UCSD-AML1 (cell line): ENCODE data around the gene SLC25A43.
"Not testable (repeated sequence)": the region's sequence is repeated elsewhere in the genome, so short reads cannot be mapped to it uniquely, and the experiment has no call there.

ENCODE experiments used
- DNase-seq: peaks from one replicate; lab custom pipeline; 2025; ENCODE audit not compliant: unreplicated experiment; lab: John Stamatoyannopoulos, UW

SLC25A43 gene

DNA sequence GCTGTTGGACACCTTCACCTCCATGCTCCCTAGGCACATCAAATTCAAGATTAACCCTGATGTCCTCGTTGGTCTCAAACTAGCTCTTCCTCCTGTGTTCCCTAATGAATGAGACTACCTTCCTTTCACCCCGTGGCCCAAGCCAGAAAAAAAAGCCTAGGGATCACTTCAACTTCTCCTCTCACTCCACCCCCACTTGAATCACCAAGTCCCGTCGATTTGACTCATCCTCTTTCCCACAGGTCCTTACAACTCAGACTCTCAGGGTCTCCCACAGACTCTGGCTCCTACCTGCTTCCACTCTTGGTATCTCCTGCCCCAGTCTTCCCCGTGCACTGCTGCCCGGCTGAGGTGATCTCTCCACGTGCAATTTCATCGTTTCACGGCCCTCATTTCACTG is 8.5 kb downstream of the SLC25A43 start:
- DNase-seq, result no peak

- no peak for DNase-seq
Observed at GRCh38 chrX:119410027-119410819, 11.1 kb downstream of the SLC25A43 start.

GRCh38 chrX:119410854-119411253 is 11.7 kb downstream of the SLC25A43 start:
- DNase-seq, result no peak

- no peak for DNase-seq
Observed at GRCh38 chrX:119411959-119412358, 12.8 kb downstream of the SLC25A43 start.

DNA sequence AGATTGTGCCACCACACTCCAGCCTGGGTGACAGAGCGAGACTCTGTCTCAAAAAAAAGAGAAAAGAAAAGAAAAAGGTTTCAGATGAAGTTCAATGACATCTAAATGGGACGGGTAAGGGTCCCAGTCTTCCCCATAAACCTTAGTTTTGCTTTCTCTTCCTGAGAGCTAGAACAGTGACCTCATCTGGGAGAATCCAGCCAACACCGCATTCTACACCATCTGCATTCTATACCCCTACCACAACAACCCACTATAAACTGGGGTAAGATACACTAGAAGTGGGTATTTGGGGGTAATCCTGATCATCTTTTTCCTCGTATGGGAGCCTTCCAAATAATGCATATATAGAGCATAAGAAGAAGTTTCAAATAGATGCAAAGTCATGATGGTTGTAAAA is 18.2 kb downstream of the SLC25A43 start:
- DNase-seq, result no peak

DNA sequence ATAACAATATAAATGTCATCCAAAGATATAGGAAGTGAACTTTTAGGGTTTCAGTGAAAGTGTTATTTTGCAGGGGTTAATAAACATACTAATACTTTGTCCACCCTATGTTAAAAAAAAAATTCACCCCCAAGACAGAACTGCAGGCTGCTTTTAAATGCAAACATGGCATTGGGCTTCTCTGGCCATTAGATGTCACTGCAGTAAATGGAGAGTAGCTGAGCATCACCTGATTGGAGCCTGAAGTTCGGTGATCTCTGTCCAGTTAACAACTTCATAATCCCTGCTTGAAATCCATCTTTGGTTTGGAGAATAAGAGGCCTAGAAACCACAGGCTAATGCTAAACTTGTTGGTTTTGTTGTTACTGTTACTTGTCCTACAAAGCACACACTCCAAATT is 18.7 kb downstream of the SLC25A43 start:
- DNase-seq, result no peak

- no peak for DNase-seq
Observed at GRCh38 chrX:119419146-119419545, 20.0 kb downstream of the SLC25A43 start.

DNA sequence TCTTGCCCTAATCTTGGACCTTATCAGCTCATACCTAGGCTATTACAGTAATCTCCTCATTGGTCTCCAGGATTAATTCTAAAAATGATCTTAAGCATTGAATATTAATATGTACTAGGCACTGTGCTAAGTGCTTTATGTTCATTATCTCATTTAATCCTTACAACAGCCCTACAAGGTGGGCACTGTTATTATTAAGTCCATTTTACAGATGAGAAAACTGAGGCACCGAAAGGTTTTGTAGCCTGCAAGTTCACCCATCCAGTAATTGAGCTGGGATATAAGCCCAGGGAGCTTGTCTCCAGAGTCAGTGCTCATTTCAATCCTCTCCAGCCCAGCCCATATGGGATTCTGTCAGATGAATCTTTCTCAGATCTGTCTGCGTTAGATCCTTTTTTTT is 20.8 kb downstream of the SLC25A43 start:
- no peak for DNase-seq

GRCh38 chrX:119421016-119421705 is 22.0 kb downstream of the SLC25A43 start:
- DNase-seq, result no peak

DNA sequence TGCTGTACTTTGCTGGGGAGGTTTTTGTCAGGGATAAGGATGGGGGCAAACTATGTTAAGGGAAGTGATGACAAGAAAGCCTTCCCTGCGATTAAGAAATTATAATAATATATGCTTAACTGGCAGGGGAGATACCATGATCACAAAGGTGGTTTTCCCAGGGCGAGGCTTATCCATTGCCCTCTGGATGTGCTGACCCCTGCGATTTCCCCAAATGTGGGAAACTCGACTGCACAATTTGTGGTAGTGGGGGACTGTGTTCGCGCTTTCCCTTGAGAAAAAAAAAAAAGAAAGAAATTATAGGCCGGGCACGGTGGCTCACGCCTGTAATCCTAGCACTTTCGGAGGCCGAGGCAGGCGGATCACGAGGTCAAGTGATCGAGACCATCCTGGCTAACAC is 24.5 kb downstream of the SLC25A43 start:
- DNase-seq, result no peak

DNA sequence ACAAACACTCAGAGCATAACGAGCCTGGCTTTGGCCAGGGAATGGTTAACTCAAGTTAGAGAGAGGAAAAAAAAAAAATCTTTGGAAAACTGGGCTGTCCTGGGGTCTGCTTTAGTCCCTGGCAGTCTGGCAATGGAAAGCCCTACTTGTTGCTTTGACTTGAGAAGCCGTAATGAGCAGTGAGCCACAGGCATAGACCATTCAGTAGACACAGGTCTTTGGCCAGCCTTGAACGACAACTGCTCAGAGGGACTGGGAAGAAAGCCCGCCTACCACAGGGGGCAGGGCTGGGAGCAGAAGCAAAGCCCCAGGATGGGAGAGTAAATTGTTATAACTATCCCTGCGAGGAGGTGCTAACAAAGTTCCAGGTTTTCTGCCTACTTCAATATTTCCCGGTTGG is 25.9 kb downstream of the SLC25A43 start:
- DNase-seq, result no peak

- peak; percentile 61 for DNase-seq
Observed at GRCh38 chrX:119427024-119427794, 28.1 kb downstream of the SLC25A43 start.

- no peak for DNase-seq
Observed at GRCh38 chrX:119427795-119428185, 28.7 kb downstream of the SLC25A43 start.

DNA sequence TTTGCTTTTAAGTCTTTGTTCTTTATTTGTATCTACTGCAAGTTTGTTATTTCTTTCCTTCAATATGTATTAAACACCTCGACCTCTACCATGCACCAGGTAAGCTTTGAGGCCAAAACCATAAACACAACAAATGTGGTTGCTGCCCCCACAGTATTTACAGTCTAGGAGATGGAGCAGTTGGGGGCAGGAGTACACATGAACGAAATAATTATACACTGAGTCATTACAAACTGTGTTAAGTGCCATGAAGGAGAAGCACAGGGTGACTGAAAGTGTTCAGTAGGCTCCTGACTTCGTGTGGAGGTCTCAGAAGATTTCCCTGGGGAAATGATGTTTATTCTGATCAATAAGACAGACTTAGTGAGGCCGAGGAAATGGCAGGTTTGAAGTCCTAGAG is 30.3 kb downstream of the SLC25A43 start:
- no peak for DNase-seq

GRCh38 chrX:119441295-119441694 is 42.2 kb downstream of the SLC25A43 start:
- not testable (repeated sequence) for DNase-seq

- DNase-seq, result no peak
Observed at GRCh38 chrX:119442286-119442685, 43.1 kb downstream of the SLC25A43 start.

- DNase-seq, result no peak
Observed at GRCh38 chrX:119453202-119453601, 54.1 kb downstream of the SLC25A43 start.

- no peak for DNase-seq
Observed at GRCh38 chrX:119455264-119455663, 56.1 kb downstream of the SLC25A43 start.

DNA sequence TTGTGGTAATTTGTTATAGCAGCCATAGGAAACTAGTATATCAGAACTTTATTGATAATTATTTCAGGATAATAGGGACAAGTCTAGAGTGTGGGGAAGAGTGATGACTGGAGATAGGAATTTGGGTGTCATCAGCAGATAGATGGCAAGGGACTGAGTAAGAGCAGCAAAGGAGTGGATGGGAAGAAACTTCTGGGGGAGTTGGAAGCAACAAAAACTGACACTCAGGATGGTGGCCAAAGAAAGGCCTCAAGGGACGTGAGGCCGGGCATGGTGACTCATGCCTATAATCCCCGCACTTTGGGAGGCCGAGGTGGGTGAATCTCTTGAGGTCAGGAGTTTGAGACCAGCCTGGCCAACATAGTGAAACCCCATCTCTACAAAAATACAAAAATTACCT is 60.0 kb downstream of the SLC25A43 start:
- no peak for DNase-seq

DNA sequence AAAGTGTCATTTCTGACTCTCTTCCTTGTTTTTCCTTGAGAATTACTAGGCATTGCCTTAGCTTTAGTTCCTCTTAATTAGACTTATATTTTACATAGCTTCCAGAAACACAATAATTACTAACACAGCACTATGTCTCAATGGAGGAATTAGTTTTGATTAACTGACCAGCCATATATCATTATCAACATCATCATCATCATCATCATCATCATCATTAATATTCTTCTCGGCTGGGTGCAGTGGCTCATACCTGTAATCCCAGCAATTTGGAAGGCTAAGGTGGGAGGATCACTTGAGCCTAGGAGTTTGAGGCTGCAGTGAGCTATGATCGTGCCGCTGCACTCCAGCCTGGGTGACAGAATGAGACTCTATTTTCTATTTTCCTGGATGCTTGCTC is 66.4 kb downstream of the SLC25A43 start:
- no peak for DNase-seq

GRCh38 chrX:119466970-119467369 is 67.8 kb downstream of the SLC25A43 start:
- DNase-seq, result no peak

DNA sequence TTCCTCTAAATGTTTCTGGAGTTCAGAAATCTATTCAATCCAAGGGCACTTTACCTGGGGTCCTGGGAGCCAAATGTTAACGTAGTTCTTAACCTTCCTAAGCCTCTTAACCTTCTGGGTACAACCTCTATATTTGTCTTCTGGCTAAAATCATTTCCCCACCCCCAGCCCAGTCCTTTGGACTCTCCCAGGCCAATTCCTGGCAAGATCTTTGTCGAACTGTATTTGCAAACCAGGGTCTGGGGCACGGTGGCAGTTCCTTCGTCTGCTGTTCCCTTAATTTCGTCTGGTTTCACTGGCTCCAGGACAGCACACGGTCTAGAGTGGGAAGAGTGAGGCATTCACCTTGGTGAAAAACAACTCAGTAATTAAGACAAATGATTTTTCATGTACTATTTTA is 68.3 kb downstream of the SLC25A43 start:
- DNase-seq, result no peak
